NCI-H2029 (cell line): ENCODE results near the gene AKR1B15.
"Not testable (repeated sequence)": the region's sequence is repeated elsewhere in the genome, so short reads cannot be mapped to it uniquely, and the experiment has no call there.

Experiments used
- DNase-seq: peaks from one replicate; lab custom pipeline; 2025; lab: John Stamatoyannopoulos, UW

The AKR1B15 gene

GRCh38 chr7:134563398-134563749 lies 14.5 kb downstream of the AKR1B15 start:
- not testable (repeated sequence) for DNase-seq

GRCh38 chr7:134565643-134566136 lies 16.8 kb downstream of the AKR1B15 start:
- no peak for DNase-seq

GRCh38 chr7:134567368-134567767 lies 18.5 kb downstream of the AKR1B15 start:
- no peak for DNase-seq

- not testable (repeated sequence) for DNase-seq
Observed at GRCh38 chr7:134569962-134570361, 21.1 kb downstream of the AKR1B15 start.

GRCh38 chr7:134571101-134571500 lies 22.2 kb downstream of the AKR1B15 start:
- DNase-seq = no peak

- no peak for DNase-seq
Observed at GRCh38 chr7:134571746-134572461, 23.0 kb downstream of the AKR1B15 start.

- no peak for DNase-seq
Observed at GRCh38 chr7:134574322-134574721, 25.4 kb downstream of the AKR1B15 start.

- no peak for DNase-seq
Observed at GRCh38 chr7:134584290-134584689, 35.4 kb downstream of the AKR1B15 start.

- DNase-seq = no peak
Observed at GRCh38 chr7:134585897-134586296, 37.0 kb downstream of the AKR1B15 start.

GRCh38 chr7:134587750-134588149 lies 38.8 kb downstream of the AKR1B15 start:
- DNase-seq = no peak

GRCh38 chr7:134589491-134589941 lies 40.6 kb downstream of the AKR1B15 start:
- DNase-seq = no peak

GRCh38 chr7:134593530-134594392 lies 44.9 kb downstream of the AKR1B15 start:
- DNase-seq = no peak

- DNase-seq = no peak
Observed at GRCh38 chr7:134594877-134595276, 46.0 kb downstream of the AKR1B15 start.

- DNase-seq = no peak
Observed at GRCh38 chr7:134599371-134599770, 50.5 kb downstream of the AKR1B15 start.

GRCh38 chr7:134601459-134601858 lies 52.5 kb downstream of the AKR1B15 start:
- no peak for DNase-seq

- no peak for DNase-seq
Observed at GRCh38 chr7:134602881-134603451, 54.1 kb downstream of the AKR1B15 start.

- DNase-seq = peak; percentile 35
Observed at GRCh38 chr7:134605978-134606923, 57.3 kb downstream of the AKR1B15 start.

- no peak for DNase-seq
Observed at GRCh38 chr7:134611611-134612151, 62.8 kb downstream of the AKR1B15 start.

- no peak for DNase-seq
Observed at GRCh38 chr7:134612197-134612596, 63.3 kb downstream of the AKR1B15 start.

GRCh38 chr7:134613623-134614347 lies 64.9 kb downstream of the AKR1B15 start:
- no peak for DNase-seq

GRCh38 chr7:134616611-134617010 lies 67.7 kb downstream of the AKR1B15 start:
- no peak for DNase-seq
